GM12872 (cell line): Measurements from ENCODE around the gene TRPC6.

Experiments
- CTCF ChIP-seq: IDR thresholded peaks from 3 replicates; pipeline ENCODE4 v1.5.1; 2011; ENCODE audit warnings: low read depth, mild to moderate bottlenecking, low read length, moderate library complexity; ENCODE audit not compliant: insufficient read depth

TRPC6 gene

GRCh38 chr11:101523193-101523592 is 60.6 kb downstream of the TRPC6 start:
- no peak for TF ChIP-seq CTCF

GRCh38 chr11:101521821-101522220 is 62.0 kb downstream of the TRPC6 start:
- TF ChIP-seq CTCF: no peak

GRCh38 chr11:101516546-101516945 is 67.3 kb downstream of the TRPC6 start:
- no peak for TF ChIP-seq CTCF

- TF ChIP-seq CTCF: no peak
These were observed 72.7 kb downstream of the TRPC6 start for GRCh38 chr11:101511065-101511464.

GRCh38 chr11:101510591-101510990 is 73.2 kb downstream of the TRPC6 start:
- no peak for TF ChIP-seq CTCF

GRCh38 chr11:101509922-101510321 is 73.9 kb downstream of the TRPC6 start:
- TF ChIP-seq CTCF: no peak

GRCh38 chr11:101508370-101508769 is 75.4 kb downstream of the TRPC6 start:
- TF ChIP-seq CTCF: no peak

- TF ChIP-seq CTCF: no peak
These were observed 84.9 kb downstream of the TRPC6 start for GRCh38 chr11:101498891-101499290.
